WTC11 (cell line): ENCODE results near the gene SMTN. TPM values are rescaled to one million over a fixed set of nuclear protein-coding genes. Genes with fewer than 3 reads are reported as not detected.

ENCODE experiments used
- ATAC-seq: fragments of 200-7000 bp; cut with Tn5 transposase; 2 replicates; pipeline ENCODE4 v1.10.0; 2021; ENCODE audit warnings: mild to moderate bottlenecking, moderate library complexity
- CTCF ChIA-PET: fragments of 300-600 bp; sonication (Branson Sonifier 250); formaldehyde crosslinking; loops from one replicate; lab custom pipeline; 2021; ENCODE audit warnings: antibody characterized with exemption; lab: Charles Lee
- POLR2A ChIA-PET: fragments of 350-600 bp; sonication (Branson Sonifier 250); formaldehyde crosslinking; loops from one replicate; lab custom pipeline; 2021; ENCODE audit warnings: antibody characterized with exemption; lab: Charles Lee
- DNase-seq: peaks from one replicate; pipeline ENCODE4 v3.0.0; 2021; ENCODE audit warnings: low spot score
- H3K27ac Mint-ChIP-seq: 2 replicates; pipeline ENCODE4 v1.8.0; 2021; ENCODE audit warnings: mixed read lengths
- H3K27me3 Mint-ChIP-seq: 2 replicates; pipeline ENCODE4 v1.8.0; 2021; ENCODE audit warnings: low read depth, mild to moderate bottlenecking, moderate library complexity, mixed read lengths
- H3K36me3 Mint-ChIP-seq: 2 replicates; pipeline ENCODE4 v1.8.0; 2021; ENCODE audit warnings: mixed read lengths
- H3K4me1 Mint-ChIP-seq: 2 replicates; pipeline ENCODE4 v1.8.0; 2022; ENCODE audit warnings: mixed read lengths
- H3K4me3 Mint-ChIP-seq: 2 replicates; pipeline ENCODE4 v1.8.0; 2021; ENCODE audit warnings: mild to moderate bottlenecking, moderate library complexity, mixed read lengths
- H3K9me3 Mint-ChIP-seq: 2 replicates; pipeline ENCODE4 v1.8.0; 2021; ENCODE audit warnings: mixed read lengths
- AR ChIP-seq: fragments of 250-450 bp; sonication (Bioruptor Pico); IDR thresholded peaks from 2 replicates; pipeline ENCODE4 v1.9.0; 2021; ENCODE audit warnings: mild to moderate bottlenecking
- ATF1 ChIP-seq: sonication (generic); formaldehyde crosslinking; IDR thresholded peaks from 2 replicates; pipeline ENCODE4 v1.8.1; 2023; ENCODE audit warnings: mild to moderate bottlenecking, moderate library complexity, missing genetic modification reagents
- ERG ChIP-seq: fragments of 250-450 bp; sonication (Bioruptor Pico); IDR thresholded peaks from 2 replicates; pipeline ENCODE4 v1.8.0; 2021; ENCODE audit warnings: mild to moderate bottlenecking
- GABPB1 ChIP-seq: sonication (generic); formaldehyde crosslinking; IDR thresholded peaks from 2 replicates; pipeline ENCODE4 v1.8.1; 2023; ENCODE audit warnings: mild to moderate bottlenecking, missing genetic modification reagents
- GRHL2 ChIP-seq: fragments of 250-450 bp; sonication (Bioruptor Pico); IDR thresholded peaks from 2 replicates; pipeline ENCODE4 v1.8.0; 2022; ENCODE audit warnings: mild to moderate bottlenecking, moderate library complexity; ENCODE audit not compliant: insufficient replicate concordance, severe bottlenecking
- GTF2I ChIP-seq: fragments of 250-450 bp; sonication (Bioruptor Pico); conservative IDR thresholded peaks from 2 replicates; pipeline ENCODE4 v1.4.0; 2021; ENCODE audit warnings: mild to moderate bottlenecking
- HMGXB4 ChIP-seq: sonication (generic); formaldehyde crosslinking; IDR thresholded peaks from 2 replicates; pipeline ENCODE4 v1.8.1; 2023; ENCODE audit warnings: mild to moderate bottlenecking, moderate library complexity, missing genetic modification reagents
- MXD4 ChIP-seq: fragments of 250-450 bp; sonication (Bioruptor Pico); IDR thresholded peaks from 2 replicates; pipeline ENCODE4 v1.8.0; 2021; ENCODE audit warnings: mild to moderate bottlenecking, moderate library complexity, borderline replicate concordance
- MYBL2 ChIP-seq: sonication (generic); formaldehyde crosslinking; IDR thresholded peaks from 2 replicates; pipeline ENCODE4 v1.8.1; 2023; ENCODE audit warnings: mild to moderate bottlenecking, moderate library complexity, missing genetic modification reagents
- NFYB ChIP-seq: sonication (generic); formaldehyde crosslinking; conservative IDR thresholded peaks from 2 replicates; pipeline ENCODE4 v1.8.0; 2022; ENCODE audit warnings: low read depth, missing genetic modification reagents
- NR2C2 ChIP-seq: sonication (generic); formaldehyde crosslinking; IDR thresholded peaks from 2 replicates; pipeline ENCODE4 v1.8.0; 2022; ENCODE audit warnings: mild to moderate bottlenecking, missing genetic modification reagents
- PREB ChIP-seq: sonication (generic); formaldehyde crosslinking; IDR thresholded peaks from 2 replicates; pipeline ENCODE4 v1.8.1; 2022; ENCODE audit warnings: mild to moderate bottlenecking, missing genetic modification reagents, moderate library complexity, borderline replicate concordance
- PRRX2 ChIP-seq: fragments of 250-450 bp; sonication (Bioruptor Pico); IDR thresholded peaks from 2 replicates; pipeline ENCODE4 v1.8.0; 2021; ENCODE audit warnings: mild to moderate bottlenecking
- ZNF121 ChIP-seq: sonication (generic); formaldehyde crosslinking; IDR thresholded peaks from 2 replicates; pipeline ENCODE4 v1.8.0; 2023; ENCODE audit warnings: missing genetic modification reagents
- ZNF396 ChIP-seq: fragments of 250-450 bp; sonication (Bioruptor Pico); IDR thresholded peaks from 2 replicates; pipeline ENCODE4 v1.8.0; 2021; ENCODE audit warnings: mild to moderate bottlenecking, moderate library complexity, borderline replicate concordance
- total RNA-seq: library from RNA; stranded (reverse); gene quantifications from 3 replicates; pipeline ENCODE4 v1.2.3, GENCODE V29; 2021
- TF ChIP-seq, protein P1 (sequence below): sonication (generic); formaldehyde crosslinking; IDR thresholded peaks from 2 replicates; pipeline ENCODE4 v1.8.0; 2023; ENCODE audit warnings: missing genetic modification reagents
- TF ChIP-seq, protein P2 (sequence below): sonication (generic); formaldehyde crosslinking; conservative IDR thresholded peaks from 2 replicates; pipeline ENCODE4 v1.8.1; 2022; ENCODE audit warnings: mild to moderate bottlenecking, missing genetic modification reagents
- TF ChIP-seq, protein P3 (sequence below): sonication (generic); formaldehyde crosslinking; IDR thresholded peaks from 2 replicates; pipeline ENCODE4 v1.8.0; 2022; ENCODE audit warnings: mild to moderate bottlenecking, missing genetic modification reagents
- TF ChIP-seq, protein P4 (sequence below): sonication (generic); formaldehyde crosslinking; IDR thresholded peaks from 2 replicates; pipeline ENCODE4 v1.8.1; 2023; ENCODE audit warnings: mild to moderate bottlenecking, missing genetic modification reagents
- TF ChIP-seq, protein P5 (sequence below): sonication (generic); formaldehyde crosslinking; IDR thresholded peaks from 2 replicates; pipeline ENCODE4 v1.8.0; 2022; ENCODE audit warnings: mild to moderate bottlenecking, missing genetic modification reagents
- TF ChIP-seq, protein P6 (sequence below): sonication (generic); formaldehyde crosslinking; IDR thresholded peaks from 2 replicates; pipeline ENCODE4 v1.8.1; 2023; ENCODE audit warnings: mild to moderate bottlenecking, missing genetic modification reagents, moderate library complexity

SMTN gene
- total RNA-seq, 1 experiment from 2014 or later = 34.5 TPM

- no peak for TF ChIP-seq ATF1 (CRISPR knock-in tag)
- no peak for TF ChIP-seq GABPB1 (CRISPR knock-in tag)
- no peak for TF ChIP-seq ZNF121
- no peak for TF ChIP-seq GTF2I (CRISPR knock-in tag)
- no peak for TF ChIP-seq AR (CRISPR knock-in tag)
- no peak for TF ChIP-seq PREB (CRISPR knock-in tag)
- TF ChIP-seq, protein P1, sequence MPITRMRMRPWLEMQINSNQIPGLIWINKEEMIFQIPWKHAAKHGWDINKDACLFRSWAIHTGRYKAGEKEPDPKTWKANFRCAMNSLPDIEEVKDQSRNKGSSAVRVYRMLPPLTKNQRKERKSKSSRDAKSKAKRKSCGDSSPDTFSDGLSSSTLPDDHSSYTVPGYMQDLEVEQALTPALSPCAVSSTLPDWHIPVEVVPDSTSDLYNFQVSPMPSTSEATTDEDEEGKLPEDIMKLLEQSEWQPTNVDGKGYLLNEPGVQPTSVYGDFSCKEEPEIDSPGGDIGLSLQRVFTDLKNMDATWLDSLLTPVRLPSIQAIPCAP (CRISPR knock-in tag) = no peak
- no peak for TF ChIP-seq MXD4 (CRISPR knock-in tag)
- TF ChIP-seq NR2C2 (CRISPR knock-in tag) = no peak
- TF ChIP-seq, all 79 proteins: peak for 0
Observed at GRCh38 chr22:31126128-31126868, 45.2 kb downstream of the SMTN start (continued).

DNA sequence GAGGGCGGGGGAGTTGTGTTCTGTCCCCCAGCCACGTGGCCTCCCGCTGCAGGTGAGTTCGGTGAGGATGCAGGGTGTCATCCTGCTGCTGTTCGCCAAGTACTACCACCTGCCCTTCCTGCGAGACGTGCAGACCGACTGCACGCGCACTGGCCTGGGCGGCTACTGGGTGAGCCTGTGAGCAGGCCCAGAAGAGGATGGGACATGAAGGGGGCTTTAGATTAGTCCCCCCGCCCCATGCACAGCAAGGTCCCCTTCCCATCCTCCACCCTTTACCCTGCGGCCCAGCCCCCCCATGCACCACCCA, 45.7 kb downstream of the SMTN start:
- Mint-ChIP-seq H3K4me3 (no peak overlapping the region), H3K36me3 (no peaks in the 10 kb centered on the region; the same call in 1 of the 2 replicates), H3K27me3 (peaks cover 3% of the 10 kb centered on the region; the same call in 1 of the 2 replicates), H3K27ac (no peak overlapping the region), H3K4me1 (peaks cover 24% of the 10 kb centered on the region), H3K9me3 (no peaks in the 10 kb centered on the region)
- POLR2A ChIA-PET = interaction anchor here (1.0 kb wide), 1 partner anchor 13 kb away, joined by 3 read pairs; no protein-coding TSS in a partner anchor
- DNase-seq (no peak), ATAC-seq (no peak)
- CTCF ChIA-PET = interaction anchor here (3.5 kb wide), 1 partner anchor 21 kb away, joined by 56 read pairs; the partner anchor contains the start of gene SELENOM
- TF ChIP-seq GRHL2 (no peak), PRRX2 (CRISPR knock-in tag) (no peak), NFYB (CRISPR knock-in tag) (no peak), HMGXB4 (CRISPR knock-in tag) (no peak), ERG (no peak), ZNF396 (CRISPR knock-in tag) (no peak), MYBL2 (CRISPR knock-in tag) (no peak)
- TF ChIP-seq, protein P2, sequence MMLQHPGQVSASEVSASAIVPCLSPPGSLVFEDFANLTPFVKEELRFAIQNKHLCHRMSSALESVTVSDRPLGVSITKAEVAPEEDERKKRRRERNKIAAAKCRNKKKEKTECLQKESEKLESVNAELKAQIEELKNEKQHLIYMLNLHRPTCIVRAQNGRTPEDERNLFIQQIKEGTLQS = no peak
- TF ChIP-seq, protein P3, sequence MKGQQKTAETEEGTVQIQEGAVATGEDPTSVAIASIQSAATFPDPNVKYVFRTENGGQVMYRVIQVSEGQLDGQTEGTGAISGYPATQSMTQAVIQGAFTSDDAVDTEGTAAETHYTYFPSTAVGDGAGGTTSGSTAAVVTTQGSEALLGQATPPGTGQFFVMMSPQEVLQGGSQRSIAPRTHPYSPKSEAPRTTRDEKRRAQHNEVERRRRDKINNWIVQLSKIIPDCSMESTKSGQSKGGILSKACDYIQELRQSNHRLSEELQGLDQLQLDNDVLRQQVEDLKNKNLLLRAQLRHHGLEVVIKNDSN (CRISPR knock-in tag) = no peak
- TF ChIP-seq, protein P4, sequence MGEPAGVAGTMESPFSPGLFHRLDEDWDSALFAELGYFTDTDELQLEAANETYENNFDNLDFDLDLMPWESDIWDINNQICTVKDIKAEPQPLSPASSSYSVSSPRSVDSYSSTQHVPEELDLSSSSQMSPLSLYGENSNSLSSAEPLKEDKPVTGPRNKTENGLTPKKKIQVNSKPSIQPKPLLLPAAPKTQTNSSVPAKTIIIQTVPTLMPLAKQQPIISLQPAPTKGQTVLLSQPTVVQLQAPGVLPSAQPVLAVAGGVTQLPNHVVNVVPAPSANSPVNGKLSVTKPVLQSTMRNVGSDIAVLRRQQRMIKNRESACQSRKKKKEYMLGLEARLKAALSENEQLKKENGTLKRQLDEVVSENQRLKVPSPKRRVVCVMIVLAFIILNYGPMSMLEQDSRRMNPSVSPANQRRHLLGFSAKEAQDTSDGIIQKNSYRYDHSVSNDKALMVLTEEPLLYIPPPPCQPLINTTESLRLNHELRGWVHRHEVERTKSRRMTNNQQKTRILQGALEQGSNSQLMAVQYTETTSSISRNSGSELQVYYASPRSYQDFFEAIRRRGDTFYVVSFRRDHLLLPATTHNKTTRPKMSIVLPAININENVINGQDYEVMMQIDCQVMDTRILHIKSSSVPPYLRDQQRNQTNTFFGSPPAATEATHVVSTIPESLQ (CRISPR knock-in tag) = no peak
- TF ChIP-seq, protein P5, sequence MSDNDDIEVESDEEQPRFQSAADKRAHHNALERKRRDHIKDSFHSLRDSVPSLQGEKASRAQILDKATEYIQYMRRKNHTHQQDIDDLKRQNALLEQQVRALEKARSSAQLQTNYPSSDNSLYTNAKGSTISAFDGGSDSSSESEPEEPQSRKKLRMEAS = no peak
- TF ChIP-seq, protein P6, sequence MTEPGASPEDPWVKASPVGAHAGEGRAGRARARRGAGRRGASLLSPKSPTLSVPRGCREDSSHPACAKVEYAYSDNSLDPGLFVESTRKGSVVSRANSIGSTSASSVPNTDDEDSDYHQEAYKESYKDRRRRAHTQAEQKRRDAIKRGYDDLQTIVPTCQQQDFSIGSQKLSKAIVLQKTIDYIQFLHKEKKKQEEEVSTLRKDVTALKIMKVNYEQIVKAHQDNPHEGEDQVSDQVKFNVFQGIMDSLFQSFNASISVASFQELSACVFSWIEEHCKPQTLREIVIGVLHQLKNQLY (CRISPR knock-in tag) = no peak
